HUES6 (cell line): ENCODE data around the gene RNF150.
"Not testable (repeated sequence)": the region's sequence is repeated elsewhere in the genome, so short reads cannot be mapped to it uniquely, and the experiment has no call there.

ENCODE experiments used
- H3K27ac ChIP-seq: 2 replicates; pipeline ENCODE4 v1.7.0; 2013; ENCODE audit warnings: low read depth, mild to moderate bottlenecking, low read length, inconsistent platforms
- H3K27me3 ChIP-seq: 2 replicates; pipeline ENCODE4 v1.6.1; 2013; ENCODE audit warnings: low read length; ENCODE audit not compliant: control insufficient read depth, insufficient read depth
- H3K36me3 ChIP-seq: 2 replicates; pipeline ENCODE4 v1.6.1; 2013; ENCODE audit warnings: low read length; ENCODE audit not compliant: control insufficient read depth, insufficient read depth
- H3K4me1 ChIP-seq: 2 replicates; pipeline ENCODE4 v1.6.1; 2013; ENCODE audit warnings: low read length; ENCODE audit not compliant: control insufficient read depth, insufficient read depth
- H3K4me3 ChIP-seq: 2 replicates; pipeline ENCODE4 v1.5.1; 2013; ENCODE audit warnings: low read depth, low read length
- H3K9ac ChIP-seq: one replicate; pipeline ENCODE4 v1.6.1; 2013; ENCODE audit warnings: mild to moderate bottlenecking, low read length
- H3K9me3 ChIP-seq: 2 replicates; pipeline ENCODE4 v1.6.1; 2013; ENCODE audit warnings: low read depth, low read length; ENCODE audit not compliant: control insufficient read depth, insufficient read depth

RNF150 gene

GRCh38 chr4:140844061-140844460 lies 289.2 kb downstream of the RNF150 start:
- Histone ChIP-seq H3K9ac (no peak overlapping the region), H3K4me1 (no peaks in the 10 kb centered on the region)

GRCh38 chr4:140841186-140841585 lies 292.1 kb downstream of the RNF150 start:
- Histone ChIP-seq H3K4me3 (no peak overlapping the region), H3K27me3 (no peaks in the 10 kb centered on the region), H3K27ac (no peak overlapping the region), H3K36me3 (no peaks in the 10 kb centered on the region), H3K9me3 (no peaks in the 10 kb centered on the region), H3K9ac (no peak overlapping the region), H3K4me1 (no peaks in the 10 kb centered on the region)

More at GRCh38 chr4:140844061-140844460, 289.2 kb downstream of the RNF150 start:
- no peak overlapping the region for H3K4me3 ChIP-seq
- no peaks in the 10 kb centered on the region for H3K36me3 ChIP-seq
- no peaks in the 10 kb centered on the region for H3K27me3 ChIP-seq
- no peaks in the 10 kb centered on the region for H3K9me3 ChIP-seq
- no peak overlapping the region for H3K27ac ChIP-seq

- Histone ChIP-seq H3K27ac (no peak overlapping the region), H3K9ac (no peak overlapping the region), H3K4me3 (no peak overlapping the region), H3K36me3 (no peaks in the 10 kb centered on the region), H3K4me1 (no peaks in the 10 kb centered on the region), H3K9me3 (no peaks in the 10 kb centered on the region), H3K27me3 (no peaks in the 10 kb centered on the region)
Measured at GRCh38 chr4:140839888-140840790, 293.1 kb downstream of the RNF150 start.

- H3K4me1 ChIP-seq, result no peaks in the 10 kb centered on the region
- H3K4me3 ChIP-seq, result no peak overlapping the region
- no peaks in the 10 kb centered on the region; the same call in 1 of the 2 replicates for H3K27me3 ChIP-seq
- no peak overlapping the region for H3K9ac ChIP-seq
- no peak overlapping the region for H3K27ac ChIP-seq
- H3K36me3 ChIP-seq, result no peaks in the 10 kb centered on the region
- H3K9me3 ChIP-seq, result no peaks in the 10 kb centered on the region
Measured at GRCh38 chr4:140839406-140839805, 293.9 kb downstream of the RNF150 start.

- H3K36me3 ChIP-seq, result no peaks in the 10 kb centered on the region
- H3K4me1 ChIP-seq, result no peaks in the 10 kb centered on the region
- no peak overlapping the region for H3K27ac ChIP-seq
- no peaks in the 10 kb centered on the region; the same call in 1 of the 2 replicates for H3K27me3 ChIP-seq
- H3K4me3 ChIP-seq, result no peak overlapping the region
- no peak overlapping the region for H3K9ac ChIP-seq
- no peaks in the 10 kb centered on the region for H3K9me3 ChIP-seq
Measured at GRCh38 chr4:140837736-140838135, 295.5 kb downstream of the RNF150 start.

GRCh38 chr4:140834839-140835495 lies 298.3 kb downstream of the RNF150 start:
- H3K9ac ChIP-seq, result no peak overlapping the region
- no peak overlapping the region for H3K27ac ChIP-seq
- H3K9me3 ChIP-seq, result no peaks in the 10 kb centered on the region
- H3K4me1 ChIP-seq, result no peaks in the 10 kb centered on the region
- no peaks in the 10 kb centered on the region; the same call in 1 of the 2 replicates for H3K27me3 ChIP-seq
- H3K4me3 ChIP-seq, result no peak overlapping the region
- H3K36me3 ChIP-seq, result no peaks in the 10 kb centered on the region

- H3K36me3 ChIP-seq, result no peaks in the 10 kb centered on the region
- no peaks in the 10 kb centered on the region for H3K9me3 ChIP-seq
- H3K27me3 ChIP-seq, result no peaks in the 10 kb centered on the region; the same call in 1 of the 2 replicates
- no peak overlapping the region for H3K4me3 ChIP-seq
- no peaks in the 10 kb centered on the region for H3K4me1 ChIP-seq
- no peak overlapping the region for H3K27ac ChIP-seq
- no peak overlapping the region for H3K9ac ChIP-seq
Measured at GRCh38 chr4:140833280-140833679, 300.0 kb downstream of the RNF150 start.

GRCh38 chr4:140829825-140830224 lies 303.4 kb downstream of the RNF150 start:
- Histone ChIP-seq H3K27me3 (no peaks in the 10 kb centered on the region; the same call in 1 of the 2 replicates), H3K9ac (no peak overlapping the region), H3K4me1 (no peaks in the 10 kb centered on the region; the same call in 1 of the 2 replicates), H3K27ac (no peak overlapping the region), H3K9me3 (peaks cover 6% of the 10 kb centered on the region; the same call in 1 of the 2 replicates), H3K4me3 (no peak overlapping the region), H3K36me3 (no peaks in the 10 kb centered on the region)

GRCh38 chr4:140826701-140827027 lies 306.6 kb downstream of the RNF150 start:
- Histone ChIP-seq H3K4me1 (no peaks in the 10 kb centered on the region; the same call in 1 of the 2 replicates), H3K36me3 (no peaks in the 10 kb centered on the region), H3K27ac (no peak overlapping the region), H3K9ac (no peak overlapping the region), H3K4me3 (peak overlapping the region; percentile 59; the same call in 1 of the 2 replicates), H3K27me3 (no peaks in the 10 kb centered on the region), H3K9me3 (peaks cover 6% of the 10 kb centered on the region; the same call in 1 of the 2 replicates)

- H3K27me3 ChIP-seq, H3K4me1 ChIP-seq, H3K9me3 ChIP-seq, H3K27ac ChIP-seq, H3K4me3 ChIP-seq, H3K9ac ChIP-seq, H3K36me3 ChIP-seq: not testable (repeated sequence)
Measured at GRCh38 chr4:140820520-140820919, 312.7 kb downstream of the RNF150 start.

- peaks cover 7% of the 10 kb centered on the region for H3K4me1 ChIP-seq
Measured at GRCh38 chr4:140819610-140820009, 313.7 kb downstream of the RNF150 start.

More at GRCh38 chr4:140819610-140820009, 313.7 kb downstream of the RNF150 start:
- no peaks in the 10 kb centered on the region for H3K9me3 ChIP-seq
- H3K27me3 ChIP-seq, result no peaks in the 10 kb centered on the region
- no peaks in the 10 kb centered on the region for H3K36me3 ChIP-seq
- peak overlapping the region; percentile 21; the same call in 1 of the 2 replicates for H3K27ac ChIP-seq
- H3K4me3 ChIP-seq, result no peak overlapping the region
- H3K9ac ChIP-seq, result no peak overlapping the region
